SK-N-DZ (cell line): ENCODE results near the gene YIPF3.
"Not testable (repeated sequence)": the region's sequence is repeated elsewhere in the genome, so short reads cannot be mapped to it uniquely, and the experiment has no call there.

Experiments
- DNase-seq: peaks from one replicate; pipeline ENCODE4 v3.0.0-alpha.2; 2015; ENCODE audit warnings: low spot score

YIPF3 gene

DNA sequence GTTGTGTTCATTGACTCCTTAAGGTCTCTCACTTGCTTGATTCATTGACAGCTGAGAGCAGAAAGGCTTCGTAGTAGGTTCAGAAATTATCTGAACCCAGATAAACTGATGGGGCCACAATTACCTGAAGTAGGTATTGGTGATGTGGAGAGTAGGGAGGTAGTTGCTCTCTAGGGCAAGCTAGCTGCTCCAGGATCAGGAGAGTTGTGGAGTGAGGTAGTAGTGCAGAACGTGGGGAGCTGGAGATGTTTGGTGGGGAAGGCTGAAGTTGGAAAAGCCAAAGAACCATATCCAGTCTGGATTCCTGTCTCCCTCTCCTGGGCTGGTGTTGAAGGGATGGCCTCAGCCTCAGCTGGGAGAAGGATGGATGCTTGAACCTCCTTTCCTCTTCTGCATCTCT is 23.5 kb downstream of the YIPF3 start:
- DNase-seq: no peak

DNA sequence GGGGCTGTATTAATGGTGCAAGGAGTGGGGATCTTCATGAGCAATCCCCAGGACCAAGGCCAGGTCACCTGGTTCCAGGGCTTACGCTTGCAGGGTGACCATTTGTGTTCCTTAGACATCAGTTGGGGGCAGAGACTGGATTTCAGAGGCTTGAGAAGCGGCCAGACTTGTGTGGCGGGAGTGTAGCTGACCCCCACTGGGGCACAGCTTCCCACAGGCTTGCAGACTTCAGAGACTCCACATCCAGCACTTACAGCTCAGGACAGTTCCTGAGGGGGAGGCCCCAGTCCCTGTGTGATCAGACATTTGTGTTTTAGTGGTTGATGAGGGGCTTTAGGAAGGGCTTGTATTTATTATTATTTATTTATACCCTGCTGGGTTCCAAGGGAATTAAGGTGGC is 24.1 kb downstream of the YIPF3 start:
- no peak for DNase-seq

DNA sequence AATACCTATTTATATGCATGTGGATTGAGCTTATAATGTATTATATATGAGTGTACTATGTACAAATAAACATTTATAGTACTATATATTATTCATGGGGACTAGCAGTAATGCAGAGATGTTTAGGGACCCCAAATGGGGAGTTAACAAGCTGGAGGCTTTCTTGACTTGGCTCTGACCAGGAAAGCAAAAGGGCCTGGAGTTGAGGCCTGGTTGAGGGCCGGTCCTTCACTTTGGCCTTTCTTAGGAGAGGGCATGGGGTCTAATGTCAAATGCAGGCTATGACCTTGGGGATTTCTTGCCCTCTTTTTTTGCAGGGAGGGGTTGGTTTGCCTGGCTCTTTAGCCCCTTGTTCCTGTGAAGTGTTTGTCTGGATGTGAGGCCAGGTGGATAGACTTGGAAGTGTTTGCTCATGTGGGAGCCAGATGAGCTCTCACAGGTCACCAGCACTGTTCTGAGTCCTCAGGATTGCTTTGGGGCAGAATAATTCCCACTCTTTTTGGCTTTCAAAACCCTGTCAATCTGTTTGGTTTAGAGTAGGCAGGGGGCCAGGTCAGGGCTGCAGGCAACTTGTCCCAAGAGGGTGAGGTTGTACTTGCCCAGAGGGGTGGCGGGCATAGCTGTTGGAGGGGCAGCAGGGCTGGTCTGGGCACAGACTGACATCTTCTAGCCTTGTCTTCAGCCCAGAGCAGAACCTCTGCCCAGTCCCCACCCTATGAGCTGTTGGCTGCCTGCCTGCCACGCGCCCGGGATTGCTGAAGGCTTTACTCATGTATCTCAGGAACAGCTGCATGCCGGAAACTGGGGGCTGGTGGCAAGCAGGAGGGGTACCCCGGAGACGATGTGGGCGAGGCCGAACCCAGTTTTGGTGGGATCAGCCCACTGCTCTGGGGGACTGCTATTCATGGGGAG is 24.7 kb downstream of the YIPF3 start:
- DNase-seq: no peak

DNA sequence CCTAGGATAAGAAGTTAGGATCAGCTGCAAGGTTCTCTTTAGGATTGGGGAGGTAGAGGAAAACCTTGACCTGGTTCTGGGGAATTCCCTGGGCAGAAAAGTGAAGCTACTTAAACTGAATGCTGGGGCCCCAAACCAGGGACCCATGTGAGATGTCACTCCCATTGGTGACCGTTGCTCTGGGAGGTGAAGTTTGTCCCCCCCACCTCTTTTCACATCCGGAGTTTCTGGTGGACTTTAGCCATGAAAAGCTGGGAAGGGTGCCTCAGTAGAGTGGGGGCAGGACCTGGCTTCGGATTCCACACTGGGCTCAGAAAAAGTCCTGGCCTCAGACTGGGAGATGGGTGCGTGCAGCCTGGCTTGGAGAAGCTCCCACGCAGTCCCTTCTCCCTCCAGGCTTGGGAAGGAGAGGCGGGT is 26.2 kb downstream of the YIPF3 start:
- no peak for DNase-seq

DNA sequence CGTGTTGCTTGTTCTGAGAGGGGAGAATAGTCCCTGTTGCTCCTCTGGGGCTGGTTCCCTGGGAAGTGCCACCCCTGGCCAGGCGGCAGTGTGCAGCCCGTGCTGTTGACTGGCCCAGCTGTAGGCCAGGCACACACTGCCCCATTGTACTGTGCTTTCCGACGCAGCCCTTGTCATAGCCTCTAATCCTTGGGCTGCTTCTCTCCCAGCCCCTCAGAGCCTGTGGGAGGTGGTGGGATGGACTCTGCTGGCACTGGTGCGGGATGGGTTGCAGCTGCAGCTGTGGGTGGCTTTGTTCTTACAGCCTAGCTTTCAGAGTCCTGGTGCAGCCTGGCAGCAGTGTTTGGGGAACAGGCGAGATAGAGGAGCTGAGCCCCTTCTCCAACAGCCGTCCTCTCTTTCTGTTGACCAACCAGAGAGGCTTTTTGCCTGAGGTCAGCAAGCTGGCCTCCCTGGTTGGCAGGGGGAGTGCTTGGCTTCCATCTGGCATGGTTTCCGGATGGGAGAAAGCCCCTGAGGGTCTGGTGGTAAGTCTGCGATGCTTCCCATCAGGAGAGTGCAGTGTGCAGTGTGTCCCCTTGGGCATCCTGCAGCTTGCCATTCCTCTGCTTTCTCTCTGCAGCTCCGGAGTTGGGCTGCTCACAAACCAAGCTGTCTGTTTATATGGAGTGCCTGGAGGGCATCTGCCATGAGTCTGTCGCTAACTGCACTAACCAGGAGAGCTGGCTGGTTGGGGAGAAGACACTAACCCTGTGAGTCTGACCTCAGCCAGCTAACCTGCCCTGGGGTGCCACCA is 27.3 kb downstream of the YIPF3 start:
- DNase-seq: no peak

DNA sequence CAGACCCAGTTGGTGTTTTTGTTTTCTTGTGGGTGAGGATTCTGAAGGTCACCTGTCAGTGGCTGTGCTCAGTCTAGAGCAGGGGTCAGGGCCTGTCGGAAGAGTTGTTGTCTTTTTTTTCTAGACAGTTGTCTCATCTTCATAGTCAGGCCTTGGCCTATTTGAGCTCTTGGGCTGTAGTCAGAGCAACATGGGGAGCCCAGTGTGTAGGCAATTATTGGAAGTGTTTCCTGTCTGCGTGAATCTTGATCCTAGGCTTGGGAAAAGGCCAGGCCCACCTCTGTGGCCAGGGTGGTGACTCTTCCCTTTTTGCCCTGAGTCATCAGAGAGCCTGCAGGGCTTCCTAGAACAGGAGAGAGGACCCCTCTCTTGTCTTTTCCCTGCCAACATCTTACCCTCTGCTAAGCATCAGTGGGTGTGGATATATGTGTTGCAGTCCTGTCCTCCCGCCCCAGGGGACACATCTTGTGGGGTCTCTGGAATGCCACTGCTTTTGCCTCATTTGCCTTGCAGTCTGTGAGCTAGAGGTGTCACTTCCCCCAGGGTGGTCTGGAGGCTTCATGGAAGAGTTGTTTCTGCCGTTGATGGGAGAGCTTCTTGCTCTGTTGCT is 28.0 kb downstream of the YIPF3 start:
- DNase-seq: no peak

DNA sequence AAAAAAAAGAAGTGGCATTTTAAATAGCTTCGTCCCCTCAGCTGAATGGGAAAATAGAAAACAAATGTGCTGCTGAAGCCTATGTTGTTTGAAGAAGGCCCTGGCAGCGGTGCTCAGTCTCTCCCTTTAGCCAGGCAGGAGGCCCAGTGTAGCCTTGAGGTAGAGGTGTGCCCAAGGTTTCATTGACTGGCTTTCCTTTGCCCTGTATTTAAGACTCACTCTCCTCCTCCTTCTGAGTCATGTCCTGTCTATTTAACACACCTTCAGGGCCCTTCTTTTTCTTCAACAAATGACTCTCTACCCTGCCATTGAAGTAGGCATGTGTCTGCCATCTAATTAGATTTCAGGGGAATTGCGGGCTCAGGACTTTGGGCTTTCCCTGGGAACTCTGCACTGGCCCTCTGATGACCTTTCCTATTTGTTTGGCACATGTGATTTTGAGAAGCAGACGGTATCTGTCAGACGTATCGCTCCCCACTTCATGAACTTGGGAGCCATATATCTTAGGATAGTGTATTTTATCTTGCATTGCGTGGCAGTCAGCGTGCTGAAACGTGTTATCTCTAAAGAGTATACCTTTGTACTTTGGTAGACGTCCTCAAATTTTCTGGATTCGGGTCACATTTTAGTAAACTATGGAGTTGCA is 35.0 kb downstream of the YIPF3 start:
- no peak for DNase-seq

DNA sequence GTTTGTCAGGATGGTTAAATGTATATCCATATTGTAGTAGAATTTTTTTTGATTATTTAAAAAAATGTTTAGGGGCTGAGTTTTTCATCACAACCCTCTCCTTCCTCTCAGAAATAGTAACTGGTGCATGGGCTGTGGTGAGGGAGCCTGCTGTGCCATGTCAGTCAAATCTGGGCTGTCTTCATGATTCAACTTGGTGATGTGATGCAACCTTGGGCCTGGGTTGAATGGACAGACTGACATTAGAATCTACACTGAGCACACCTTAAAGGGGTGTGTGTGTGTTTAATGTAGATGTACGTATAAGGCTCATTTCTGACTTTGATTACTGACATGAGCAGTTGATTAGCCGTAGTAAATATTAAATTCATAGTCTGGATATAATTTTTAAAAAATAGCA is 35.7 kb downstream of the YIPF3 start:
- DNase-seq: no peak

DNA sequence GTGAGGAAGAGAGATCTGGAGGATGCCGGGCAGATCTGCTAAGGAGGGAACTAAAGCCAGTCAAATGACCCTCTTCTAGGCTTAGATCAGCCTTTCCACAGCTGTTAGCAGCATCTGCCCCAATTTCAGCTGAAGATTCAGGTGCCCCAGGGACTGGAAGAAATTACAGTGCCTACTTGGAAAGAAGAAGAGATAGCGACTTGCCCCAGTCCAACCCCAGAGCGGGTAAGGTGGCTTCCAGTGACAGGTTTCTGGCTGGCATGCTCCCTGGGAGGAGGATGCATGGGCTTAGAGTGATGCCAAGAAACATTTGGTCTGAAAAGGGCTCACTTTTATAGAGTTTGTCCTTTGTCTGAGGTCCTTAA is 38.7 kb downstream of the YIPF3 start:
- no peak for DNase-seq

DNA sequence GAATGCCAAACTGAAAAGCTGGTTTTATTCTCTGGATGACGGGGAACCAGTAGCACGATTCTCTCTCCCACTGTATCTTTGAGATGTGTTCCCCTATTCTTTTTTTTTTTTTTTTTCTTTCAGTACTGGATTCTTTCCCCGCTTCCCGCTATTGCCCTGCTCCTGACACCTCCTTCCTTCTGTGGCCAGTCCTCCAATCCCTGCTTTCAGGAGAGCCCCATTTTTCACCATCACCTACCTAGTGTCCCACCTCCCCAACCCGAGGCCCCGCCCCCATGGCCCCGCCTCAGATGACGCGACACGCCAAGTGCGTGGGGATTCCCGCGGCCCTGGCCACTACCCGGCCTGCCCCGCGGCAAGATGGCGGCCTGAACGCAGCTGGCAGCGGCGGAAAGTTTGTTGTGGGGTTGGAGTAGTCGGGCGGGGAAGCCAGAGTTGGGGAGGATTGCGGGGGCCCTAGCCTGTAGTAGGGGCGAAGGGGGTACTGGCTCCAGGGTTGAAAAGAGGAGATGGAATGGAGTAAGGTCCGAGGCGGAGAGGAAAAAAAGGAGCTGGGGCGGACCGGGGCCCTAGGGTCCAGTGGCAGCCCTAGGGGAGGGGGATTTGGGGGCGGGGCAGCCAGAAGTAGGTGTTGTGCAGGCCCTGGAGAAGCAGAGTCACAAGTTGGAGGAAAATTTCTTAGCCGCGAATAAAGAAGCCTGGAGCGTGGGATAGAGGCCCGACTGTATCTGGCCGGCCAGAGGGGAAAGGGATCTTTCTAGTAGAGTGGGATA is 39.3 kb downstream of the YIPF3 start, which contains the start of gene TJAP1:
Gene TJAP1, plus strand, starts transcription at position 336 of the 773 bp plus-strand sequence. CDS start 21,432 bp downstream, outside the sequence.
- DNase-seq: peak; percentile 84

DNA sequence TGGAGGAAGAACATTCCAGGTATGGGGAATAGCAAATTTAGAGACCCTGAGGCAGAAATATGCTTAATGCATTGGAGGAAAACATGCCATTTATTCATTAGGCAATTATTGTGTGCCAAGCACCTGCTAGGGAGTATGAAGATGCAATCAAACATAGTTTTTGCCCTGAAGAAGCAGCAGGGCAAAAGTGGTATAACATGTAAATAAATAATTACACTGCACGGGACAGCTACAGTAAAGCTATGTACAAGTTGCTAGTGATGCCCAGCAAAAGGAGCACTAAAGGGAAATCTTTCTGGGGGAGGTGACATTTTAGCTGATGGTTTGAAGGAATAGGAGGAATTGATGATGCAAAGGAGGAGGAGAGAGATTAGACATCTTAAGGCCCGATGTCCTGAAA is 40.0 kb downstream of the YIPF3 start:
- DNase-seq: no peak

DNA sequence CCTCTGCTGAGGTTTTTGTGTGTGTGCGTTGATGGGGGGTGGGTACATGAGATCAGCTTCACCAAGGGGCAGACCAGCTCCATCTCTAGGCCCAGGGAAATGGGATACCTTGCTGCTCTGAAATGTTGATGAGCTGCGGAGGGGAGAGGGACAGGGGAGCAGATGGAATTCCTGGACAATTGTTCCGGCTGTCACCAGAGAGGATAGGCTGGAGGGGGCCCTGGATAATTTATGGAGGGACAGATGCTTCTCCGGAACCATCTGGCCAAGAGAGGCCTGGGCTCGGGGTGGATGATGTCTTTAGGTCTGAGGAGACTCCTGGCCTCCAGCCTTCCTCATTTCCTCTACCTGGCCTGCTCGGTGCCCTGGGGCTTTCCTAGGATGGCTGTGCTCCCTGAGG is 41.2 kb downstream of the YIPF3 start:
- DNase-seq: no peak

DNA sequence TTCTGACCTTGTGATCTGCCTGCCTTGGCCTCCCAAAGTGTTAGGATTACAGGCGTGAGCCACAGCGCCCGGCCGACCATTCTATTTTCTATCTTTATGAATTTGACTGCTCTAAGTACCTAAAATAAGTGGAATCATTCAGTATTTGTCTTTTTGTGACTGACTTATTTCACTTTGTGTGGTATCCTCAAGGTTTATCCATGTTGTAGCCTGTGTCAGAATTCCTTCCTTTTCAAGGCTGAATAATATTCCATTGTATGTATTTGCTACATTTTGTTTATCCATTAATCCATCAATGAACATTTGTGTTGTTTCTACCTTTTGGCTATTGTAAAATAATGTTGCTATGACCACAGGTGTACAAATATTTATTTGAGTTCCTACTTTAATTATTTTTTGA is 44.2 kb downstream of the YIPF3 start:
- no peak for DNase-seq

DNA sequence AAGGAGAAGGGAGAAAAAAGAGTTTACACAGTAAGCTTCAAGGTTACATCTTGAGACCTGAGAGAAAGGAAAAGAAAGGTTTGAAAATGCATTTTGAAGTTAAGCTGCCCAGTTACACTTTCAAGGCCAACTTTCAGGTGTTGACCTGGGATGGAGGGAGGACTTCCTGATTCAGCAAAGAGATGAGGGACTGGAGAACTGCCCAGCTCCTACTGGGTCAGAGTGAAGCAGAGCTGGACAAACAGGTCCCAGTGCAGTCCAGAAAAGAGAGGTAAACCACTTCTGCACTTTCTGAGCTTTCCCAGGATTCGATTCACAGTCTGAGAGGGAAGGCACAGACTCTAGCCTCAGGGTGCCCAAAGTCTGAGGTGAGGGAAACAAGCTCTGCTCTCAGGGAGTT is 45.3 kb downstream of the YIPF3 start:
- no peak for DNase-seq

DNA sequence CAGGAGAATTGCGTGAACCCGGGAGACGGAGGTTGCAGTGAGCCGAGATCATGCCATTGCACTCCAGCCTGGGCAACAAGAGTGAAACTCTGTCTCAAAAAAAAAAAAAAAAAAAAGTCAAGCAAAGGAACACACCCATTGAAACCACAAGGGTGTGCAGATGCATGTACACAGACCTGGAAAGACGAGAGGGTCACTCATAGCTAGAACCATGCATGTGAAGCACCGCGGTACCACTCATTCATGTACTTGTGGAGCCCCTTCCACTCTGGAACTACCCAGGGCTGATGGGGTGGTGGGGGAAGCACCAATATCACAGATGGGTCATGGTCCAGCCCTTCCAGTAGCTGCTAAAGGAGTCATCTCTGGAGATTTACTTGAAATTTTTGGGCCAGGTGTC is 46.8 kb downstream of the YIPF3 start:
- no peak for DNase-seq

DNA sequence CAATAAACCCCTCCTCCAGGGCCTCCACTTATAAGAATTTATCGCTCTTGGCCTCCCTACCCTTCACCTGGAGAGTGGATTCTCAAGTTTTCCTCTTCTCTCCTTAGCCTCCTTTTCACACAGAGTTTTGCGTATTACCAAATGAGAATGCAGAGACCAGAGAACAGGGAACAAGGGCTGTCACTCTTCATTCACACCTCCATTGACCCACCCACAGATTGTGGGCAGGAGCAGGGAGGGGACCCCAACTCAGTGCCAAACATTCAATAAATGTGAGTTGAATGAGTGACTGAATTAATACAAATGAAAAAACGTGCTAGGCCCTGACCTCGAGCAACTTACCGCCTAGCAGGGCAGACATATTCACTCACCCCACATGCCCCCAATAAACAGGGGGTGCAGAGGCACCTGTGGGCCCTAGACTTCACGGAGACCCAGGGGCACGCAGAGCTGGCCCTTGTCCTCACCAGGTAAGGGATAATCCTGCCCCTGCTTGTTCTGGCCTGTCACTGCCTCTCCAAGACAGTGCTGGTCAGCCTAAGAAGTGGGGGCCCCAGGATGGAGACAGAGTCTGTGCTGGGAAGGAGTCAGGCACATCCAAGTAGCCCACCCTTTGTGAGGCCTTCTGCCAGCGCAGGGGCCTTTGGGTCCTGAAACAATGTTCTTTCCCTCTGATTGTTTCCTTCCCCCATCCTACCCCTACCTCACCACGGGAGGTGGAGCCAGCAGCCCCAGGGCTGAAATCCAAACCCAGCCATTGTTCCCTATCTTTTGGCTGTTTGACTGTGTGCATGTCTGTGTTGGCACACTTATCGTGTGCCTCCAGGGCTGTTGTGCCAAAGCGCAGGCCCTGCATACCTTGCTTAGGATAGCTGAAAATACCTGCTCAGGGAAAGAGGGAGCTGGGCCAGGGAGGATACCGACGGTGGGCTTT is 47.7 kb downstream of the YIPF3 start:
- no peak for DNase-seq

DNA sequence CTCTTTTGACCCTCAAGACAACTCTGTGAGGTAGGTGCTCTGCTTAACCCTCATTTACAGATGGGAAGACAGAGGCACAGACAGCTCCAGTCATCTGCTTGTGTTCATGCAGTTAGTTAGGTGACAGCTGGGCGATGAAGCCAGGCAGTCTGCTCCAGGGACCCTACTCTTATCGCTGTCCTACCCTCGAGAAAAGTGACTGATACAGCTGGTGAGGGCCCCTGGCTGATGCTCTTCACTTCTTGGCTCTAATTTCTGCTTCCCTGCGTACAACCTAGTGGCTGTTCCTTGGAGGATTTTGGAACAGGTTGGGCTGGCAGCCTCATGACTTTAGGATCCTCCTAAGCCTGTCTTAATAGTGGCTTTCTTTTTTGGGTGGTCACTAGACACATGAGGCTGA is 48.5 kb downstream of the YIPF3 start:
- DNase-seq: no peak

DNA sequence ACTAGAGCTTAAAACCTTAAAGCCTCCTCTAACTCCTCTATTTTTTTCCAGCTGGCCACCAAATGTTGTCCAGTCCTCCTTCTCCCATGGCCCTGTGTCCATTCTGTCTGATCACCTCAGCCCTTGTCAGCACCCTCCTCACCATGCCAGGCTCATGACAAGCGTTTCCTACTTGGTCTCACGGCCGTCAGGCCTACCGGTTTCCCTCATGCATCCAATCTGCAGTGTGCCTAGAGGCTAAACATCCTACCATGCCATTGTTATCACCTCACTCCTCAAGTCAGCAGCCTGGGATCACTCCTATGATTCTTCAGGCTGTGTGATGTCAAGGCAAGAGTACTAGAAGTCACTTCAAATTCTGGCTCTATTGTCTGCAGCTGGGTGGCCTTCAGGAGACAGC is 49.0 kb downstream of the YIPF3 start:
- DNase-seq: no peak

DNA sequence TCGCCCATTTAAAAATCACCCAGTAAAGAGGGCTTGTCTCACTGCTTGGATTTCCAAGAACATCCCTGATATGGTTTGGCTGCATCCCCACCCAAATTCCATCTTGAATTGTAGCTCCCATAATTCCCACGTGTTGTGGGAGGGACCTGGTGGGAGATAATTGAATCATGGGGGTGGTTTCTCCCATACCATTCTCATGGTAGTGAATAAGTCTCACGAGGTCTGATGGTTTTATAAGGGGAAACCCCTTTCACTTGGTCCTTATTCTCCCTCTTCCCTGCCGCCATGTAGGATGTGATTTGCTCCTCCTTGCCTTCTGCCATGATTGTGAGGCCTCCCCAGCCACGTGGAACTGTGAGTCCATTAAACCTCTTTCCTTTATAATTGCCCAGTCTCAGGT is 49.5 kb downstream of the YIPF3 start:
- DNase-seq: not testable (repeated sequence)

DNA sequence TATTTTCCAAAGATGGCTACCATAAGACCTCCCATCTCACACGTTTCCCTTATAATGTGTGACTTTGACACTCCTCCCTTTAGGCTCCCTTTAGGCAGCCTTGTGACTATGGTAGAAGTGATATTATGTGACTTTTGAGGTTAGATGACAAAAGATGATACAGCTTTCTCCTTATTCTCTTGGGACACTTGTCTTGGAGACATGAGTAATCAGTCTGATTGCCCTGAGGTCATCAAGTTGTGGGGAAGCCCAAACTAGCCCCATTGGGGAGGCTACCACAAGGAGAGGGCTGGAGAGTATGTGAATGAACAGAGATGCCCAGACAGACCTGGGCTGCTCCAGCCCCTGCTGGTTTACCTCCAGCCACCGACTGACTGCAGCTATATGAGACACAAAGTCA is 50.8 kb downstream of the YIPF3 start:
- no peak for DNase-seq
